Memory B cell (primary cell): ENCODE data around the gene ZNF536.

Experiments
- ATAC-seq: fragments of 150-1000 bp; cut with Tn5 transposase; 2 replicates; pipeline ENCODE4 v1.10.0; 2021; ENCODE audit warnings: low read depth, mild to moderate bottlenecking, moderate library complexity
- DNase-seq, 2 donors: peaks; one replicate each; pipeline ENCODE4 v3.0.0; 2022; ENCODE audit warnings: low spot score in 2 of 2
- H3K27ac Mint-ChIP-seq: one replicate; pipeline ENCODE4 v1.8.0; 2022; ENCODE audit warnings: mild to moderate bottlenecking, moderate library complexity, mixed read lengths
- H3K27me3 Mint-ChIP-seq: one replicate; pipeline ENCODE4 v1.8.0; 2022; ENCODE audit warnings: mixed read lengths
- H3K36me3 Mint-ChIP-seq: one replicate; pipeline ENCODE4 v1.8.0; 2022; ENCODE audit warnings: mild to moderate bottlenecking, mixed read lengths
- H3K4me1 Mint-ChIP-seq: one replicate; pipeline ENCODE4 v1.8.0; 2022; ENCODE audit warnings: mixed read lengths
- H3K4me3 Mint-ChIP-seq: one replicate; pipeline ENCODE4 v1.8.0; 2022; ENCODE audit warnings: mild to moderate bottlenecking, moderate library complexity, mixed read lengths
- H3K9me3 Mint-ChIP-seq: one replicate; pipeline ENCODE4 v1.8.0; 2022; ENCODE audit warnings: mixed read lengths

The ZNF536 gene

DNA sequence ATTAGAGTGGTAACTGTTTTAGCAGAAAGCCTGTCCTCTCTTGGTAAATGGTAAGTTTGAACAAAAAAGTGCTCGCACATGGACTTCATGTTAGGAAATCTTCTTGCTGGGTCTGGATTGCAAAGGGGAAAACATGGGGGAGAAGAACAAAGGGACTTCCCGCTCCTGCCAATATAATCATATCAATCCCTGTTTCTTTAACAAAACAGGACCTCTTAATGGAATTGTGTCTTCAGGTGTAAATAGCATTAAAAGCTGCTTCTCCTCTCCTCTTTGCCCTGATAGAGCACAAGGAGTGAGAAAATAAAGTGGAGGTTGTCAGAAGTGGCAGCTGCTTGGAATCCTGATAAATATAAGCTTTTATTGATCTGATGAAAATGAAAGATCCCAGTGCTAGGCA, 20.4 kb upstream of the ZNF536 start:
- Mint-ChIP-seq H3K9me3 (no peaks in the 10 kb centered on the region), H3K36me3 (no peaks in the 10 kb centered on the region), H3K27ac (no peak overlapping the region), H3K4me1 (no peaks in the 10 kb centered on the region), H3K4me3 (no peak overlapping the region), H3K27me3 (no peaks in the 10 kb centered on the region)
- ATAC-seq: no peak
- no peak for DNase-seq

DNA sequence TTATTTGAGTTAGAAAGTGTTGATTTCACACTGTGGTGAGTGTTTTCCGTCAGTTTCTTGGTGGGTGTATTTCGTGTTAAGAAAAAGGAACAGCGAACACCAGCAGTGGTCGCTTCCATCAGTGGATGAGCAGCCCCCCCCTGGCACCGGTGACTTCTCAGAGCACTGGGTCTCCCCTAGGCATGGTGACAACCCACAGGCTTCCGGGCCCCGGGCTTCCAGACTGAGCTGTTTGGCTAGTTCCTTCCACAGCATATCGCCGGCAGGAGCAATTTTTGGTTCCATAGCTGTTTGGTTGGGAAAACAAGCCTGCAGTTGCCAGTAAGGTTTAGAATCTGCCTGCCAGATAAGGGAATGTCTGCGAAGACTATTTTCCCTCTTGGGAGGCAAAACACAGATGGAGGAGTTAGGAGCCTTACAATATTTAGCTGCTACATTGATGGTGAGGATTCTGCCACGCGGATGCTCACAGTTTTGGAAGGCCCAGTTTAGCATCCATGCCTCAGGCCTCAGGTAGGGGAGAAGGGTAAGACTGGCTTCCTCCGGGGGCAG, 18.7 kb upstream of the ZNF536 start:
- no peaks in the 10 kb centered on the region for H3K4me1 Mint-ChIP-seq
- peaks cover 3% of the 10 kb centered on the region for H3K27me3 Mint-ChIP-seq
- H3K27ac Mint-ChIP-seq: no peak overlapping the region
- H3K9me3 Mint-ChIP-seq: peaks cover 3% of the 10 kb centered on the region
- DNase-seq (no peak), ATAC-seq (no peak)
- H3K4me3 Mint-ChIP-seq: no peak overlapping the region
- H3K36me3 Mint-ChIP-seq: peaks cover 2% of the 10 kb centered on the region

DNA sequence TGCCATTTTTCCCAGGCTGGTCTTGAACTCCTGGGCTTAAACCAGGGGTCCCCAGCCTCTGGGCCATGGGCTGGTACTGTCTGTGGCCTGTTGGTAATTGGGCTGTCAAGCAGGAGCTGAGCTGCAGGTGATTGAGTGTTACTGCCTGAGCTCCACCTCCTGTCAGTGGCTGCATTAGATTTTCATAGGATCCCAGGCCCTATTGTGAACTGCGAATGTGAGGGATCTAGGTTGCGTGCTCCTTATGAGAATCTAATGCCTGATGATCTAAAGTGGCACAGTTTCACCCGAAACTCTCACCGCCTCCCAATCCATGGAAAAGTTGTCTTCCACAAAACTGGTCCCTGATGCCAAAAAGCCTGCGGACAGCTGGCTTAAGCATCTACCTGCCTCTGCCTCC, 16.6 kb upstream of the ZNF536 start:
- Mint-ChIP-seq H3K9me3 (peaks cover 3% of the 10 kb centered on the region), H3K27ac (no peak overlapping the region), H3K36me3 (peaks cover 2% of the 10 kb centered on the region), H3K4me1 (no peaks in the 10 kb centered on the region), H3K4me3 (no peak overlapping the region), H3K27me3 (peaks cover 3% of the 10 kb centered on the region)
- ATAC-seq (no peak), DNase-seq (no peak)

DNA sequence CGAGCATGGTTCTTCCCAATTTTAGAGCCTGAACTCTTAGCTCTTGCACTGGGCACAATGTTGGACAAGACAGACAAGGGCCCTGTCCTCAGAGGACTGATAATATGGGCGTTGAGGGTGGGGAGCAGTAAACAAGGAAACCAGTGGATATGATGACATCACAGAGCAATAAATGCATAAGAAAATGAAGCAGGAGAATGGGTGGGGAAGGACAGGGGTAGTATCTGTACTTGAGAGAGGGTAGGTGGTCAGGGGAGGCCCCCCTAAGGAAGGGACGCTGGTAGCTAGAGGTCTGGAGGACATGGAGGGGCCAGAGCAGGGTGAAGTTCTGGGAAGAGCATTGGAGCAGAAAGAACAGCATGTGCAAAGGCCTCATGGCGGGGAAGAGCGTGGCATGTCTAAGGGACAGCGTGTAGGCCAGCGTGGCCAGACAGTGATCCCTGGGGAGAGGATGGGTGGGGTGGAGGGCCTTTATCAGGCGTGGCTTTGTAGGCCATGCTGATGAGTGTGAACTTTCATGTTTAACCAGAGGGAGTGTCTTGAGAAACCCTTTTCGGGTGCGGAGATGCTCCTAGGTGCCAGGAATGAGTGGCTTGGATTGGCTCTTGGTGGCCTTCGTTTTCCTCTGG, 15.1 kb upstream of the ZNF536 start:
- DNase-seq (no peak), ATAC-seq (no peak)
- Mint-ChIP-seq H3K27ac (no peak overlapping the region), H3K4me3 (no peak overlapping the region), H3K27me3 (peaks cover 6% of the 10 kb centered on the region), H3K36me3 (peaks cover 2% of the 10 kb centered on the region), H3K9me3 (peaks cover 3% of the 10 kb centered on the region), H3K4me1 (no peaks in the 10 kb centered on the region)

DNA sequence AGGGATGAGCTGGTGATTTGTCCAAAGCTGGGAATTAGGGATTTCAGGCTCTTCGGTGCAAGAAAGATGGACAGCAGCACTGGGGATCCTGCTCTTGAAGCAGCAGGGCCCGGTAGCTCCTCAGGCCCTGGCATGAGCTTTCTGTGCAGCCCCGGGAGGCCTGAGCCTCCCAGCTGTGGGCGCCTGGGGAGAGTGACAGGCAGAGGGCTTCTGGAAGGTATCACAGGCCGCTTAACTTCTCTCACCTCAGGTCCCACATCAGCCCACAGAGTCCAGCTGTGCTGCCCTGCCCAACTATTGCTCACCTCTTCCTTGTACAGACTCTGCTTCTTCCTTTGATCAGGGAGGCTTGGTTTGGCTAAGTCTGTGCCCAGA, 14.6 kb upstream of the ZNF536 start:
- H3K36me3 Mint-ChIP-seq: peaks cover 2% of the 10 kb centered on the region
- peaks cover 6% of the 10 kb centered on the region for H3K27me3 Mint-ChIP-seq
- peaks cover 3% of the 10 kb centered on the region for H3K9me3 Mint-ChIP-seq
- H3K4me3 Mint-ChIP-seq: no peak overlapping the region
- no peaks in the 10 kb centered on the region for H3K4me1 Mint-ChIP-seq
- DNase-seq (no peak), ATAC-seq (no peak)
- H3K27ac Mint-ChIP-seq: no peak overlapping the region

DNA sequence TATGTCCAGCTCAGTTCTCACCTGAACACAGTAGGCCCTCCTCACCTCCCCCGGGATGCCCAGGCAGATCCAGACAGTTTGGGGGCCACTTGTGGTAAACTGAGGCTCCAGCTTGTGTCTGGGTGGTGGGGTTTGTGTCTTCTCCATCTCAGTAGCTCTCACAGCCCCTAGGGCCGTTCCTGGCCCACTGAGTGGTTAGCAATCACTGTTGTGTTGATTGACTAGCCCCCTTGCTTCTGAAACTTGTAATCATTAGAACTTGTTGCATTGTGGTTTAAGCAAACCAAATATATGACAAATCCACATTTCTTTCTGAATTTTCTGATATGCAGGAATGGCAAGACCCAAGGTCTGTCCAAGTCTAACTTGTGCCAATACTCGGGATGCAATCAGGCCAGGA, 13.9 kb upstream of the ZNF536 start:
- H3K9me3 Mint-ChIP-seq: peaks cover 3% of the 10 kb centered on the region
- no peak overlapping the region for H3K27ac Mint-ChIP-seq
- peaks cover 6% of the 10 kb centered on the region for H3K27me3 Mint-ChIP-seq
- no peak overlapping the region for H3K4me3 Mint-ChIP-seq
- H3K4me1 Mint-ChIP-seq: no peaks in the 10 kb centered on the region
- no peak for DNase-seq
- H3K36me3 Mint-ChIP-seq: peaks cover 2% of the 10 kb centered on the region
- ATAC-seq: no peak

DNA sequence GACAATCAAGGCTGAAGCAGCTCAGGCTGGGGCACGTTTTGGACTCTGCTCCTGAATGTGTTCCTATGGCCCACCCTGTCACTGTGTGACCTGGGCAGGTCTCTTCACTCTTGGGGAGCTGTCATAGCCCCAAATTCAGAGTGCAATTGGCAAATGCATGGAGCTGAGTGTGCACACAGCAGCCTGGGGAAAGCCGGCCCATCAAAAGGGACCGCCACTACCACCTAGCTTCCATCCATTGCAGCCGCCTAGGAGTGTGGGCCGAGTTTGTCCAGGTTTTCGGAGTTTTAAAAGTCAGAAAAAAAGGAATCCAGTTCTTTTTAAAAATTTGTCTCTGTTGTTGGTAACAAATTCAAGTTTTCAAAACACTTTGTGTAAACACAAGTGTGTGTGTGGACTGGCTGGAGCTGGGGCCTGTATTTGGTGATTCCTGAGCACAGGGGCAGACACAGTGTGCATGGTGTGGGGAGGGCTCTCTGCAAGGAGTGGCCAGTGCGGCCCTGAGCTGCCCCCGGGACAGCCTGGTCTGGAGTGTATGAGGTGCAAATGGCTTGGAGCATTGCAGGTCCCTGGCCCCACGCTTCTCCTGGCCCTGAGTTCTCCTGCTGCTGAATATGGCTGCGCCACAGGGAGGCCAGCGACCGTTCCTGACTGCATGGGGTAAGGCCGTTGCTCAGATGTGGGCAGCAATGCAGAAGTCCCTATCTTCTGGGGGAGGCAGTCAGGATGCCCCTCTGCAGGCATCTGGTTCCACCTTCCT, 13.2 kb upstream of the ZNF536 start:
- Mint-ChIP-seq H3K36me3 (peaks cover 2% of the 10 kb centered on the region), H3K4me1 (no peaks in the 10 kb centered on the region), H3K9me3 (peaks cover 3% of the 10 kb centered on the region), H3K27me3 (peaks cover 6% of the 10 kb centered on the region), H3K4me3 (no peak overlapping the region), H3K27ac (no peak overlapping the region)
- no peak for ATAC-seq
- DNase-seq: no peak

DNA sequence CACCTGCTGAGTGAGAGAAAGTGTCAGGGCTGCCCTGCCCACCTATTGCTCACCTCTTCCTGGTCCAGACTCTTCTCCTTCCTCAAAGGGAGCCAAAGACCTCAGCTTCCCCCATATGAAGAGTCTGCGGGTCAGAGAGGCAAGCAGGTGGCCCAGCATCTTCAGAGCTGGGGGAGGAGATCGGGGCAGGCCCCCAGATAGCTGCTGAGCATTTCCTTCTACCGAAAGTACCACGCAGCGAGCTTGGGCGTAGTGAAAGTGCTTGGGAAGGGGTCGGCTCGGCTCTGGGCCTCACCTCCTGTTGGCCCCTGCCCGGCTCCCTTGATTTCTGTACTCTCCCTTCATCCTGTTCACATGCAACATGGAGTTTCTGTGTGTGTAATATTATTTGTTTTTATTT, 12.2 kb upstream of the ZNF536 start:
- DNase-seq (no peak), ATAC-seq (no peak)
- Mint-ChIP-seq H3K4me3 (no peak overlapping the region), H3K4me1 (no peaks in the 10 kb centered on the region), H3K27ac (no peak overlapping the region), H3K27me3 (peaks cover 6% of the 10 kb centered on the region), H3K36me3 (peaks cover 2% of the 10 kb centered on the region), H3K9me3 (peaks cover 3% of the 10 kb centered on the region)

DNA sequence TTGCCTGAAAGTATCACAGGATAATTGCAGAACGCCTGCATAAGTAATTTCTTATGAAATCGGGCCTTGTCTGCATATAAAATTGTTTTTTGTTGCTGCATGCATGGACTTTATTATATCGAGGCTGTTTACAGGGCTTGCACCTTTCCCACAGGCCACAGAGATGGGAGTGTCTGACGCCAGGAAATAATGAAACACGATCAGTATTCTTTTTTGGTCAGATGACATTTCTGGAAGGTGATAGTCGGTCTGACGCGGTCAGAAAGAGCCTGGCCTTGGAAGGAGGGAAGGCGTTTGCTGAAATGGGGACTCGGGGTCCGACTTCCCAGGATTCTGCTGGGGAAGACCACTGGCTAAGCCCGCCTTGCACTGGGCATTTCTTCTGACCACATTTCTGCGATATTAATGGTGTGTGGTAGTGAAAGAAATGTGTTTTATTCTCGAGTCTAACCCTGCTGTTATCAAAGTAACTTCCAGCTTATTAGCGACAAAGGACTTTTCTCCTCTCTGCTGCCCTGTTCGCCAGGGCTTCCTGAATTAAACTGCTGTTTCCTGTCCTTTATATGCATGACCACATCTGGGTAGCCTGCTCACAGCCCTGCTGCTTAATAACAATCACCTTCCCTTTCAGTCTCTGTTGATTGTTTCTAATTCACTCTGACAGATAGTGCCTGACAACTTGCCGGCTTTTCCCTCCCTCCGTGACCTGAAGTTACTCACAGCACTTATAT, 11.6 kb upstream of the ZNF536 start:
- no peak for ATAC-seq
- Mint-ChIP-seq H3K27ac (no peak overlapping the region), H3K4me3 (no peak overlapping the region), H3K36me3 (peaks cover 2% of the 10 kb centered on the region), H3K4me1 (no peaks in the 10 kb centered on the region), H3K9me3 (peaks cover 6% of the 10 kb centered on the region), H3K27me3 (peaks cover 6% of the 10 kb centered on the region)
- no peak for DNase-seq

DNA sequence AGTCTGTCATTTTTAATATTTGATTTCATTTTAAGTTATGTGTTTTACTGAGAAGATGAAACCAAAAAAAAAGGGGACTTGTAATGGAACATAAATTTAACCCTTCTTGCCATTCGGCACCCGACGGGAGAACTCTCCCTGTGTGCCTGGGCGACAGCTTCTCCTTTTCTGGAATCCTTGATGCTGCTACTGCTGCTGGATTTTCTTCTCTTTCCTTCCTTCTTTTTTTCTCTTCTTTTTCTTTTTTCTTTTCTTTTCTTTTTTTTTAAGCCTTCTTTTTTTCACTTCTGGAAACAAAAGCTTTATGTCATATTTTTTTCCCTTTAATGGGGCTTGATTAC, 11.1 kb upstream of the ZNF536 start:
- DNase-seq (no peak), ATAC-seq (no peak)
- peaks cover 6% of the 10 kb centered on the region for H3K27me3 Mint-ChIP-seq
- H3K27ac Mint-ChIP-seq: no peak overlapping the region
- H3K4me3 Mint-ChIP-seq: no peak overlapping the region
- peaks cover 2% of the 10 kb centered on the region for H3K36me3 Mint-ChIP-seq
- no peaks in the 10 kb centered on the region for H3K4me1 Mint-ChIP-seq
- peaks cover 6% of the 10 kb centered on the region for H3K9me3 Mint-ChIP-seq

DNA sequence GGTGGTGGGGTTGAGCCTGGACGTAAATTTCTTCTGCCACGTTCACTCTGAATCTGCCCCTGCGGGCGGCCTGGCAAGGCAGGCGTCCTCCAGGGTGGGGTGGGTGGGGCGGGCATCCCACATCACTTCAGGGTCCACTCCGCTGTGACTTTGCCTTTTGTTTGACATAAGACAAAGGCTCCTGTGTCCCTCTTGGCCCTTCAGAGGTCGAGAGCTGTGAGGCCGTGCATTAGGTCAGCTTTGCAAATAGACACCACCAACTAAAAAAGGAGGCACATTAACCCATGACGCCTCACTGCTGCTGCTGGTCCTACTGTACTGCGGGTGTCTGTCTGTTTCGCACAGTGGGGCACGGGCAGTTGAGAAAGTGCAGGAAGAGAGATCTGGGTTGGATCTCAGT, 10.5 kb upstream of the ZNF536 start:
- Mint-ChIP-seq H3K36me3 (peaks cover 2% of the 10 kb centered on the region), H3K9me3 (peaks cover 7% of the 10 kb centered on the region), H3K27ac (no peak overlapping the region), H3K4me1 (no peaks in the 10 kb centered on the region), H3K27me3 (peaks cover 6% of the 10 kb centered on the region), H3K4me3 (no peak overlapping the region)
- ATAC-seq (no peak), DNase-seq (no peak)

DNA sequence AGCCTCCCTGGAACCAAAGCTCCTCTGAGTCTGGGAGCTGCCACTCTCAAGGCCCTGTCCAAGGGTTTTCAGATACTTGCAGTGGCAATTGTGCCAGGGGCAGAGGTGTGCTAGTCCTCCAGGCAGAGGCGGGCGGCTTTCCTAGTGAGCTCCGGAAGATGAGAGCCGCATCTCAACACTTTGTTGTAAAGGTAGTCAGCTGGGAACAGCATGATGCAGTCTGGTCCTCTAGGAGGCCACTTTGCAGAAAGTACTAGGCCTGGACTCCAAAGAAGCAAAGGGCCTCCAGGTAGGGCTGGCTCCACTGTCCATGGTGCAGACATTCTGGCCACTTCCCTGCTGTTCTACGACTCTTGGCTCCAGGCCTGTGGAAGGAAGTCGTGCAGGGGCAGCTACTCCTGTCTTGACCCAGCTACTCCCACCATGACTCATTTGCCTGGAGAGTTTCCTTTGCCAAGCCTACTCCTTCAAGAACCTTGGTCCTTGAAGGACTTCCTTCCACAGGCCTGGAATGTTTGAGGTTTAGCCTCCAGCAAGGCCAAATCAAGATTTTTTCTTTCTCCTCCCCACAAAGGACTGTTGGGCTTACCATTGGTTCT, 9.9 kb upstream of the ZNF536 start:
- Mint-ChIP-seq H3K9me3 (peaks cover 4% of the 10 kb centered on the region), H3K27me3 (peaks cover 3% of the 10 kb centered on the region), H3K4me1 (no peaks in the 10 kb centered on the region), H3K27ac (no peak overlapping the region), H3K36me3 (no peaks in the 10 kb centered on the region), H3K4me3 (no peak overlapping the region)
- DNase-seq: no peak
- no peak for ATAC-seq

DNA sequence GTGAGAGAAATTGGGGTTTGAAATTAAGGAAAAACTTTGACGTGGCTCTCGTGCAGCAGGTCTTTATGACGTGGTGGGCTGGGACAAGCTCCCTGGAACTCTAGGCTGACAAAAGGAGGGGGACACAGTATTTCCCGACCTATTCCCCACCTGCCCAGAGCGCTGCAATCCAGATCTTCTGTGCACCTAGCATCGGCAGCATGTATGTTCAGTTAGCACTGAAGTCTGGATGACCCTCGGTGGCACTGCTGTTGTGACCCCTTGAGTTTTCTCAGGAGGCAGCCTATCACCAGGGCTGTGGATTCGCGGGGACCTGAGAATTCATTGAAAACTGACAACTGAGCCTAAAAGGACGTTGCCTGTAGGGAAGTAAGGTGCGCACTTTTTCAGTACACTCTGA, 9.1 kb upstream of the ZNF536 start:
- no peaks in the 10 kb centered on the region for H3K4me1 Mint-ChIP-seq
- H3K4me3 Mint-ChIP-seq: no peak overlapping the region
- ATAC-seq (no peak), DNase-seq (no peak)
- peaks cover 4% of the 10 kb centered on the region for H3K9me3 Mint-ChIP-seq
- no peaks in the 10 kb centered on the region for H3K36me3 Mint-ChIP-seq
- no peak overlapping the region for H3K27ac Mint-ChIP-seq
- H3K27me3 Mint-ChIP-seq: peaks cover 3% of the 10 kb centered on the region
